ENCODE data around the gene TSEN15. TPM values are rescaled to one million over a fixed set of nuclear protein-coding genes. Genes with fewer than 3 reads are reported as not detected.

The TSEN15 gene
- total RNA-seq, 4 donors from 2014 or later: 9.1 to 18.2 (median 11.1) TPM

DNA sequence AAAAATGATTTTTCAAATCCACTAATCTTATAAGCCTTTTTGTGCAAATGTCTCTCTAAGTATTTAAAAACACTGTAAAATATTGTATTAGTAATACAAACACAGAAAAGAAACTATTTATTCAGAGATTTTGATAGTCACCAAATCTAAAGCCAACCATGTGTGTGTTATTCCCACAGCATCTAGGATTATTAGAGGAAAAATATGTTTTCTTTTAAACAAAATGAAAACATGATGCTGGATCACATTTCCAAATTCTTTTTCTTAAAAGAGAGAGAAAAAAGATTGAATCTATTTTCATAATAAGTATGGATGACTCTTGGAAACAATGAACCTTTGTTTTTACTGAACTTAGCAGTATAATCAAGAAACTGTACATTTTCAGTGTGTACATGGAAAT, 39.3 kb upstream of the TSEN15 start:
- no peak overlapping the region for H3K4me3 ChIP-seq
- H3K27me3 ChIP-seq: no peaks in the 10 kb centered on the region
- no peaks in the 10 kb centered on the region for H3K9me3 ChIP-seq
- H3K27ac ChIP-seq: no peak overlapping the region
- H3K4me1 ChIP-seq: no peaks in the 10 kb centered on the region
- no peaks in the 10 kb centered on the region for H3K36me3 ChIP-seq
- no peak for DNase-seq
- no peak for TF ChIP-seq POLR2A (IDR thresholded peaks at IDR 0.05)
- TF ChIP-seq, protein P1, sequence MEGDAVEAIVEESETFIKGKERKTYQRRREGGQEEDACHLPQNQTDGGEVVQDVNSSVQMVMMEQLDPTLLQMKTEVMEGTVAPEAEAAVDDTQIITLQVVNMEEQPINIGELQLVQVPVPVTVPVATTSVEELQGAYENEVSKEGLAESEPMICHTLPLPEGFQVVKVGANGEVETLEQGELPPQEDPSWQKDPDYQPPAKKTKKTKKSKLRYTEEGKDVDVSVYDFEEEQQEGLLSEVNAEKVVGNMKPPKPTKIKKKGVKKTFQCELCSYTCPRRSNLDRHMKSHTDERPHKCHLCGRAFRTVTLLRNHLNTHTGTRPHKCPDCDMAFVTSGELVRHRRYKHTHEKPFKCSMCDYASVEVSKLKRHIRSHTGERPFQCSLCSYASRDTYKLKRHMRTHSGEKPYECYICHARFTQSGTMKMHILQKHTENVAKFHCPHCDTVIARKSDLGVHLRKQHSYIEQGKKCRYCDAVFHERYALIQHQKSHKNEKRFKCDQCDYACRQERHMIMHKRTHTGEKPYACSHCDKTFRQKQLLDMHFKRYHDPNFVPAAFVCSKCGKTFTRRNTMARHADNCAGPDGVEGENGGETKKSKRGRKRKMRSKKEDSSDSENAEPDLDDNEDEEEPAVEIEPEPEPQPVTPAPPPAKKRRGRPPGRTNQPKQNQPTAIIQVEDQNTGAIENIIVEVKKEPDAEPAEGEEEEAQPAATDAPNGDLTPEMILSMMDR (IDR thresholded peaks at IDR 0.05): no peak

DNA sequence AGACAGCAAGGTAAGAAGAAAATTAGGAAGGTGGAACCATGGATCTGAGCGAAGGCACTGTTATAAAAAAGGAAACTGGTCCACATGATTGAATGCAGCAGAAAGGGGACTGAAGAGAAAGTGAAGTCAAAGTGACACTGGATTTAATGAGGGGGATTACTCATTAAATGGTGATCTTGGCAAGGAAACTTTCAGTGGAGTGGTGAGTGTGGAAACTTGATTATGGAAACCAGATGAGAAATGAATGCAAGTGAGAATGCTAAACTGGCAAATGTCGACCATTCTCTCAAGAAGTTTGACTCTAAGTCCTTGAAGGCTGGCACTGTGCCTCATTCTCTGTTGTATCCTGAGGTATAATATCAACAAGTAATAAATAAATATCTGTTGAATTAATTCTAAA, 37.3 kb upstream of the TSEN15 start:
- TF ChIP-seq, protein P1 (IDR thresholded peaks at IDR 0.05): no peak
- TF ChIP-seq POLR2A (IDR thresholded peaks at IDR 0.05): no peak
- DNase-seq: no peak
- H3K4me1 ChIP-seq: no peaks in the 10 kb centered on the region
- H3K27ac ChIP-seq: no peak overlapping the region
- H3K4me3 ChIP-seq: no peak overlapping the region
- no peaks in the 10 kb centered on the region for H3K27me3 ChIP-seq
- H3K36me3 ChIP-seq: no peaks in the 10 kb centered on the region
- H3K9me3 ChIP-seq: no peaks in the 10 kb centered on the region

DNA sequence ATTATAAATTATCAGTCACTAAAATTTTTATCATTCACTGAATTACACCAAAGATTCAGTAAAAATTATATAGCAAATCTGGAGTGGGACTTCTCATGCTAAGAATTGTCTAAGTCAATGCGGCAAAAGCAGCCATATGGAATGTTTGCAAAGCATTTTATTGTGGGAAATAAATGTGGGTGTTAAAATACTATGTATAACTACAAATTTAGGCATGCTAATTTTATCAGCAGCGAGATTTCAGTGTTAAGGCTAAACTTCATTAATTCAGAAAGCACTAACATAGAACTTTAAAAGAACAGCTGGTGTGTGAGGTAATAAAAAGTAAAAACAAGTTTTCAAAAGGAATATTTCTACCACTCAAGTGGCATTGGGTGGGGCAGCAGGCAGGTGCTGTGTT, 35.4 kb upstream of the TSEN15 start:
- no peaks in the 10 kb centered on the region for H3K4me1 ChIP-seq
- no peaks in the 10 kb centered on the region for H3K27me3 ChIP-seq
- DNase-seq: no peak
- no peak overlapping the region for H3K4me3 ChIP-seq
- H3K36me3 ChIP-seq: no peaks in the 10 kb centered on the region
- H3K9me3 ChIP-seq: no peaks in the 10 kb centered on the region
- TF ChIP-seq, protein P1 (IDR thresholded peaks at IDR 0.05): no peak
- TF ChIP-seq POLR2A (IDR thresholded peaks at IDR 0.05): no peak
- no peak overlapping the region for H3K27ac ChIP-seq

DNA sequence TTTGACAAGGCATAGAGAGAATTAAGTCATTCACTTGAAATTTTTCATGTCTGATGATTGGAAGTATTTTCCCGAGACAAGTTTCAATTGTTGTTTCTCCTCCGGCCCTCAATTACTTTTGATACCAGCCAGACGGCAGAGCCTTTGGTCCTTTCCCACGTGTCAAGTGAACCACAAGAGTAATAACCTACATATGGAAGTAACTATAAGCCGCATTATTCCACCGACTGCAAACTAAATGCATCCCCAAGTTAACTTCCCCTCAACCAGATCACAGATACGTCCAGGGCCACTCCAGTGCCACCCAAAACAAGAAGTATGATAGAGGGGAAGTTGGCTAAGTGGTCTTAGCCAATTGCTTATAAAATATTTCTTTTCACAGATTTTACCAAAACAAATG, 34.2 kb upstream of the TSEN15 start:
- H3K4me3 ChIP-seq: no peak overlapping the region
- no peak overlapping the region for H3K27ac ChIP-seq
- H3K9me3 ChIP-seq: no peaks in the 10 kb centered on the region
- no peaks in the 10 kb centered on the region for H3K36me3 ChIP-seq
- no peaks in the 10 kb centered on the region for H3K4me1 ChIP-seq
- no peak for TF ChIP-seq POLR2A (IDR thresholded peaks at IDR 0.05)
- TF ChIP-seq, protein P1 (IDR thresholded peaks at IDR 0.05): no peak
- no peaks in the 10 kb centered on the region for H3K27me3 ChIP-seq
- no peak for DNase-seq

DNA sequence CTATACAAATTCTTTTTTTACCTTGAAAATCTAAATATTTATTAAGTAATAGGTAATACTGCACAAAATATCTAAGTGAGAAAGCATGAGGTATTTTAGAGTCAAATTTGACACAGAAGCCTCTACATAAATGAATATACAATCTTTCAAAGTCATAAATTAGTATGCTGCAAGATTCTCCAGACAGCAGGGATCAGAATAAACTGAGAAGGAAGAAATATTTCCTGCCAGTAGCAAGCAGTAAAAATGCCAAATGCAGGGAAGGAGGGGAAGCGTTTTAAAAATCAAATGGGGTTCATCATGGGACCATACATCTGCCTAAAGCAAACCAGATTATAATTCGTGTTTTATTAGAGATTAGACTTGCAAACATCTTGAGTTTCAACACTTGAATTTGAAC, 32.9 kb upstream of the TSEN15 start:
- no peak for DNase-seq
- no peak for TF ChIP-seq POLR2A (IDR thresholded peaks at IDR 0.05)
- TF ChIP-seq, protein P1 (IDR thresholded peaks at IDR 0.05): no peak
- H3K36me3 ChIP-seq: no peaks in the 10 kb centered on the region
- H3K4me1 ChIP-seq: no peaks in the 10 kb centered on the region
- H3K27ac ChIP-seq: no peak overlapping the region
- H3K27me3 ChIP-seq: no peaks in the 10 kb centered on the region
- no peaks in the 10 kb centered on the region for H3K9me3 ChIP-seq
- no peak overlapping the region for H3K4me3 ChIP-seq

DNA sequence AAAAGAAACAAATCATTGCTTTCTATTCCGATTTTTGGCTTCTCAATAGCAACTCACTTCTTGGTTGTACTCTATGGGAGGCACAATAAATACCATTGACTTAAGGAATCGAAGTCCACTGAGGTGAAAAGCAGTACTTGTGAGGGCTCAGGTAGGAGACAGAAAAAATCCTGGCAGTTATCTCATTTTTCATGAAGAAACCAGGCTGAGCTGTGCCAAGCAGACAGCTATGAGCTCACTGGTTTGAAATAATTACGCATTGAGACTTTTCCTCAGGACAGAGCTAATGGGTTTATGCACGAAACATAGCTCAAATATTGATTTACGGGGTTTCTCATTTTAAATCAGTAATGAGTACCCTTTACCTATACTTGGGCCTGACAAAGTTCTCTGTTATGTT, 32.5 kb upstream of the TSEN15 start:
- Histone ChIP-seq H3K36me3 (no peaks in the 10 kb centered on the region), H3K27me3 (no peaks in the 10 kb centered on the region), H3K9me3 (no peaks in the 10 kb centered on the region), H3K4me3 (no peak overlapping the region), H3K27ac (no peak overlapping the region), H3K4me1 (no peaks in the 10 kb centered on the region)
- TF ChIP-seq, protein P1 (IDR thresholded peaks at IDR 0.05): no peak
- no peak for TF ChIP-seq POLR2A (IDR thresholded peaks at IDR 0.05)
- no peak for DNase-seq
